ENCODE measurements around the gene PLAAT5.

GRCh38 chr11:63510360-63511047 lies 19.5 kb upstream of the PLAAT5 start:
- TF ChIP-seq CTCF (IDR thresholded peaks at IDR 0.05; ENCODE audit: low read depth, low read length, poor library complexity, severe bottlenecking) (no peak), EZH2phosphoT487 (IDR thresholded peaks at IDR 0.05; ENCODE audit: borderline replicate concordance, low read length) (no peak)

All from DOHH2 (cell line).